Hematopoietic multipotent progenitor cell treated with erythropoietin and hydrocortisone succinate and interleukin-3 and kit ligand, for 6 days (in vitro differentiated cells): ENCODE results near the gene ATP6V0B.

ENCODE experiments used
- DNase-seq: peaks from one replicate; pipeline ENCODE4 v3.0.0-alpha.2; 2015

ATP6V0B gene

GRCh38 chr1:43974443-43975248, at the start of gene ATP6V0B:
Gene ATP6V0B, plus strand, starts transcription at chr1:43974960. Its CDS starts 81 bp downstream, at chr1:43975041.
- DNase-seq = peak; percentile 98

GRCh38 chr1:43925846-43926245, 48.9 kb upstream of the ATP6V0B start:
- DNase-seq = no peak

GRCh38 chr1:43930168-43930948, 44.4 kb upstream of the ATP6V0B start:
- DNase-seq = peak; percentile 61

- DNase-seq = no peak
Observed at GRCh38 chr1:43930949-43931275, 43.8 kb upstream of the ATP6V0B start.

- DNase-seq = no peak
Observed at GRCh38 chr1:43931711-43932660, 42.8 kb upstream of the ATP6V0B start.

GRCh38 chr1:43932786-43933385, 41.9 kb upstream of the ATP6V0B start:
- DNase-seq = no peak

DNA sequence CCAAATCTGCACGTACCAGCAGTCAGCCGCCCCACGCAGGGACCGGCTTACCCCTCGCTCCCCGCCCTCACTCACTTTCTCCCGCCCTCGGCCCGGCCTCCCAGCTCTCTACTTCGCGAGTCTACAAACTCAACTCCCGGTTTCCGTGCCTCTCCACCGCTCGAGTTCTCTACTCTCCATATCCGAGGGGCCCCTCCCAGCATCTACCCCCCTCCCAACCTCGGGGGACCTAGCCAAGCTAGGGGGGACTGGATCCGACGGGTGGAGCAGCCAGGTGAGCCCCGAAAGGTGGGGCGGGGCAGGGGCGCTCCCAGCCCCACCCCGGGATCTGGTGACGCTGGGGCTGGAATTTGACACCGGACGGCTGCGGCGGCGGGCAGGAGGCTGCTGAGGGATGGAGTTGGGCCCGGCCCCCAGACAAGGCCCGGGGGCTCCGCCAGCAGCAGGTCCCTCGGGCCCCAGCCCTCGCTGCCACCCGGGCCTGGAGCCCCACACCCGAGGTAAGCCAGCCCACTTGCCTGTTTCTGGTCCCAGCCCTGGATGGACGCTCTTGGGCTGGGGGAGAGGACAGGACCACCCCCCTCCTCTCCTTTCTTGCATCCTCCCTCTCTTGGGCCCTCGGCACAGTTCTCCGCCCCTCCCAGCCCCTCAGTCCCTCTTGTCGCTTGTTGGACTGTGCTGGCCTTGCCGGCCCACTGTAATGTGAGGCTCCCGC, 41.2 kb upstream of the ATP6V0B start, which contains the start of gene ARTN:
TSS of gene ARTN (plus strand) at position 416 of the 715 bp plus-strand sequence. CDS start 1,856 bp downstream, outside the sequence.
- DNase-seq = peak; percentile 37

GRCh38 chr1:43934101-43934985, 40.4 kb upstream of the ATP6V0B start:
- peak; percentile 88 for DNase-seq

DNA sequence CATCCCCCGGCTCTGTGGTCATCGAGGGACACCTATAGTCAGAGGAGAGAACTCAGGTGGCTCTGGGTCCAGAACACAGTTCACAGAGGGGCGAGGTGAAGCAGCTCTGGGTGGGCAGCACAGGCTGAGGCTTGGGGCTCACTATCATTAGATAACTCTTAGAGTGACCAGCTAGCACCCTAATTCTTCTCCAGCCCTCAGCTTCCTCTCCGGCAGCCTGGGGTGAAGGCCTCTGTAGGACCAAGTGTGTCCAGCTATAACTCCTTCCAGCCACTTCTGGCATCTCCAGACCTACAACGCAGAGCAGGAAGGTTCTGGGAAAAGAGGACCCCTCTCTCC, 39.8 kb upstream of the ATP6V0B start:
- no peak for DNase-seq

DNA sequence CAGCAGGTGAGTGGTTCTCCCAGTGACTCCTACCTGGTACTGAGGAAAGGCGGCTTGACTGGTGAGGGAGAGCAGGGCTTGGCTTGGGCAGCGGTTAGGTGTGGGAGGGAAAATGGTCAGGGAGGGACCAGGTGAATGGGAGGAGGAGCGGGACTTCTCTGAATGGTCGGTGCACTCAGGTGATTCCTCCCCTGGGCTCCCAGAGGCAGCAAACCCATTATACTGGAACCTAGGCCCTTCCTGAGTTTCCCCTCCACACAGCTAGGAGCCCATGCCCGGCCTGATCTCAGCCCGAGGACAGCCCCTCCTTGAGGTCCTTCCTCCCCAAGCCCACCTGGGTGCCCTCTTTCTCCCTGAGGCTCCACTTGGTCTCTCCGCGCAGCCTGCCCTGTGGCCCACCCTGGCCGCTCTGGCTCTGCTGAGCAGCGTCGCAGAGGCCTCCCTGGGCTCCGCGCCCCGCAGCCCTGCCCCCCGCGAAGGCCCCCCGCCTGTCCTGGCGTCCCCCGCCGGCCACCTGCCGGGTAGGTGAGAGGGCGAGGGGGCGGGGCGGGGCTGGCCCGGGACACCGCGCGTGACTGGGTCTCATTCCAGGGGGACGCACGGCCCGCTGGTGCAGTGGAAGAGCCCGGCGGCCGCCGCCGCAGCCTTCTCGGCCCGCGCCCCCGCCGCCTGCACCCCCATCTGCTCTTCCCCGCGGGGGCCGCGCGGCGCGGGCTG, 38.9 kb upstream of the ATP6V0B start:
- no peak for DNase-seq

GRCh38 chr1:43936431-43937151, 38.2 kb upstream of the ATP6V0B start:
- peak; percentile 71 for DNase-seq

GRCh38 chr1:43937179-43937865, 37.4 kb upstream of the ATP6V0B start:
- no peak for DNase-seq

- no peak for DNase-seq
Observed at GRCh38 chr1:43938383-43938782, 36.4 kb upstream of the ATP6V0B start.

DNA sequence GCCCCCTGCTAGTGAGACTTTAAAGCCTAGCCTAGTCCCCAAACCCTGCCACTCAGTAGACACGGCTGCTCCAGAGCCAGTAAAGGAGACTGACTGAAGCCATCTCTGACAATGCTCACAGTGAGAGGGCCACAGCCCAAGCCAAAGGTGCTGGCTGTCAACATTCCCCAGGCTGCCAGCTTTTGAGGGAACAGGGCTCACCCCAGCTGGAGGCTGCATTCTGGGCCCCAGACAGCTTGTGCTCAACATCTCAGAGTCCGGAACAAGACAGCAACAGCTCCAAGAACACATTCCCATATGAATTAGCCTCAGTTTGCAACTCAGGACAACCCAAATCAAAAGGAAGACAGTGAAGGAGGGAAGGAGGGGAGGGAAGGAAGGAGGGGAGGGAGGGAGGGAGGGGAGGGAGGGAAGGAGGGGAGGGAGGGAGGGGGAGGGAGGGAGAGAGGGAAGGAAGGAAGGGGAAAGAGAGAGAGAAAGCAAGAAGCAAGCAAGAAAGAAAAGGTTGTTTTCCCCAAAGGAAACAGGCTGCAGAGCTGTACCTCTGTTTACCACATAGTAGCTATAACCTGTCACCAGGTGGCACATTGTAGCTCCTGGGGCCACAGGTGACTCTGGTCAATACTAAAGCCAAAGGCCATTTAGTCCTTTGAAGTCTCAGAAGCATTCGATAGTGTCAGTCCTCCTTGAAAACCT, 35.7 kb upstream of the ATP6V0B start:
- DNase-seq = no peak

DNA sequence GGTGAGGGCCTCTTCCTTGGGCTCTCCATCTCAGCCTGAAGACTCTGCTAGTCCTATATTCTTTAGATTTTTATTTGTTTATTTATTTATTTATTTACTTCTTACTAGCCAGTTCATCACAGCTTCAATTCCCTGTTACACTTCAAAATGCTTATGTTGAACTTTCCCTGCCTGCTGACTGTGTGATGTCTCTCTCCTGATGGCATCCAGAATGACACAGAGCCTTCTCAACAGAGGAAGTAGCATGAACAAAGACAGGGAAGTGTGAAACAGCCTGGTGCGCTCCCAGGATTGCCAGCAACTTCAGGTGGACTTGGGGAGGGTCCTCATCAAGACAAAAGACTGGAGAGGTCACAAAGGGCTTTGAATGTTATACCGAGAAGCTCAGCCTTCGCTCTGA, 32.3 kb upstream of the ATP6V0B start:
- no peak for DNase-seq

GRCh38 chr1:43944860-43945259, 29.9 kb upstream of the ATP6V0B start:
- no peak for DNase-seq

GRCh38 chr1:43945674-43946235, 29.0 kb upstream of the ATP6V0B start:
- peak; percentile 65 for DNase-seq
